GM06990 (cell line): Measurements from ENCODE around the gene ADGRA1.

Experiments
- DNase-seq: peaks from one replicate; pipeline ENCODE4 v3.0.0-alpha.2; 2011; ENCODE audit not compliant: insufficient read length; ENCODE audit errors: extremely low read depth
- H3K27me3 ChIP-seq: replicated peaks from 2 replicates; pipeline ENCODE4 v1.6.0; 2011; ENCODE audit warnings: low read length; ENCODE audit not compliant: control insufficient read depth, insufficient read depth
- H3K36me3 ChIP-seq: 2 replicates; pipeline ENCODE4 v1.5.1; 2011; ENCODE audit warnings: low read length; ENCODE audit not compliant: control insufficient read depth, insufficient read depth
- H3K4me3 ChIP-seq: replicated peaks from 2 replicates; pipeline ENCODE4 v1.5.1; 2011; ENCODE audit warnings: low read depth, mild to moderate bottlenecking, control low read depth, low read length
- TF ChIP-seq, protein P1 (sequence below): IDR thresholded peaks from 2 replicates; pipeline ENCODE4 v1.5.1; 2011; ENCODE audit warnings: low read length, control low read depth, mild to moderate bottlenecking, inconsistent platforms; ENCODE audit not compliant: insufficient read depth, poor library complexity, severe bottlenecking

The ADGRA1 gene

GRCh38 chr10:133139551-133140065, 51.9 kb downstream of the ADGRA1 start:
- DNase-seq = no peak
- no peaks in the 10 kb centered on the region for H3K36me3 ChIP-seq
- H3K27me3 ChIP-seq = no peaks in the 10 kb centered on the region
- H3K4me3 ChIP-seq = no peak overlapping the region
- TF ChIP-seq, protein P1, sequence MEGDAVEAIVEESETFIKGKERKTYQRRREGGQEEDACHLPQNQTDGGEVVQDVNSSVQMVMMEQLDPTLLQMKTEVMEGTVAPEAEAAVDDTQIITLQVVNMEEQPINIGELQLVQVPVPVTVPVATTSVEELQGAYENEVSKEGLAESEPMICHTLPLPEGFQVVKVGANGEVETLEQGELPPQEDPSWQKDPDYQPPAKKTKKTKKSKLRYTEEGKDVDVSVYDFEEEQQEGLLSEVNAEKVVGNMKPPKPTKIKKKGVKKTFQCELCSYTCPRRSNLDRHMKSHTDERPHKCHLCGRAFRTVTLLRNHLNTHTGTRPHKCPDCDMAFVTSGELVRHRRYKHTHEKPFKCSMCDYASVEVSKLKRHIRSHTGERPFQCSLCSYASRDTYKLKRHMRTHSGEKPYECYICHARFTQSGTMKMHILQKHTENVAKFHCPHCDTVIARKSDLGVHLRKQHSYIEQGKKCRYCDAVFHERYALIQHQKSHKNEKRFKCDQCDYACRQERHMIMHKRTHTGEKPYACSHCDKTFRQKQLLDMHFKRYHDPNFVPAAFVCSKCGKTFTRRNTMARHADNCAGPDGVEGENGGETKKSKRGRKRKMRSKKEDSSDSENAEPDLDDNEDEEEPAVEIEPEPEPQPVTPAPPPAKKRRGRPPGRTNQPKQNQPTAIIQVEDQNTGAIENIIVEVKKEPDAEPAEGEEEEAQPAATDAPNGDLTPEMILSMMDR = no peak

DNA sequence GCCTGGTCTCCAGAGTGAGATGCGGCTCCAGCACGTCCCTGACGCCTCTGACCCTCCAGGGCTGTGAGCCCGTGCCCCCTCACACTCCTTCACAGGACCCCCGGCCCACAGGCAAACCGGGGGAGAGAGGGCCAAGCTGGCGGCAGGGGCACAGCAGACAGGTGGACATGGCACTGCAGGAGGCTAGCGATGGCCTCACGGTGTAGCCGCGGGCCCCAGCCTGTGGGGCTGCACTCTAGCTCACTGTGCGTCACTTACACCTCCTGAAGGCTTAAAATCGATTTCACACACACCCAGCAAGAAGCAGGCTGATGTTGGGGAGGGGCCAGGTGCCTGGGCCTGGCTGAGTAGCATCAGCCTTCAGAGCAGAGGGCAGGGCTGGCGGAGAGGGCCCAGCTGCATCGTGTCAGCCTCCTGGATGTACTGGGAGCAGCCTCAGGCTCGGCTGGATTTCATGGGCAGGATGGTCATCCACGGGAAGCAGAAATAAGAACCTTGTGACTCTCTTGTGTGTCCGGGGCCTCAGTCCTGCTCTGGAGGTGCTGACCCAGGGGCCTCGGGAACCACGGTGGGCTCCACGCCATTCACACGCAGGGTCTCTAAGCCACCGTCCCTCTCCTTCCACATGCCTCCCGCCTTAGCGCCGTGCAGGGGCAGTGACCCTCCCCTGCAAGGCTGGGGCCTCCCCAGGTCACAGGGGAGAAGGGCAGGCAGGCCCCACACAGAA, 52.9 kb downstream of the ADGRA1 start:
- Histone ChIP-seq H3K27me3 (no peaks in the 10 kb centered on the region), H3K36me3 (no peaks in the 10 kb centered on the region), H3K4me3 (no peak overlapping the region)
- TF ChIP-seq, protein P1 = no peak
- no peak for DNase-seq

DNA sequence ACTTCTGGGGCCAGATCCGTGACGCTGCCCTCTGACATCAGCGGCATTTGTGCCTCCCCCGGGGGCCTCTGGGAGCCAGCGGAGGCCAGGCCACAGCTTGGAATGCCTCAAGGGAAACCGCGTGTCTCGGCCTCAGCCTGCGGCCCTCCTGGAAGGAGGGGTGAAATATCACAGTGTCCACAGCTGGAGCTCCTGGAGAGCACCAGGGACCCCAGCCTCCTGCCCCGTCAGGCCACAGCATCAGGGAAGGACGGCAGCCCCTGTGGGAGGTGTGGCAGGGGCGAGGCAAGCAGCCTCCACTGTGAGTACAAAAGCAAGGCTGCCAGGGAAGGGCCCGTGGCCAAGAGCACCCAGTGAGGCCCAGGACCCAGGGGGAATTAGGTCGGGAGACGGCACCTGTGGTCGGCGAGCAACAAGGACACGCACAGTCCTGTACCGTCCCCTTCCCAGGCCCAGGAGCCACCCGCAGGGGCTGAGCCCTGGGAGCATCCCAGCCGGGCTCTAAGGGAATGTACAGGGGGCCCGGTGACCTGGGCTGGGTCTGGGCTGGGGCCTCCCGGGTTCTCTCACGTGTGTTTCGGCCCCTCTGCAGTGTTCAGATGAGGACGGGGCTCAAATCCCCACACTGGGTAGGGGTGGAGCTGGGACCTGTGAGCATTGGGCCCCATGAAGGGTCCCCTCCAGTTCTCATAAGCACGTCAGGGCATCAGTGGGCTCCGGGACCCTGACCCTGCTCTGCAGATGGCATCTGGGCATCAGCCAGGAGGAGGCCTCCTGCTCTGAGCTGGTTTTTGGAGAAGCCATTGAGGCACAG, 53.6 kb downstream of the ADGRA1 start:
- TF ChIP-seq, protein P1 = no peak
- Histone ChIP-seq H3K27me3 (no peaks in the 10 kb centered on the region), H3K36me3 (no peaks in the 10 kb centered on the region), H3K4me3 (no peak overlapping the region)
- no peak for DNase-seq

- no peak for DNase-seq
- H3K27me3 ChIP-seq = no peaks in the 10 kb centered on the region
- H3K4me3 ChIP-seq = no peak overlapping the region
- no peaks in the 10 kb centered on the region for H3K36me3 ChIP-seq
- TF ChIP-seq, protein P1 = no peak
Observed at GRCh38 chr10:133141958-133142340, 54.2 kb downstream of the ADGRA1 start.

DNA sequence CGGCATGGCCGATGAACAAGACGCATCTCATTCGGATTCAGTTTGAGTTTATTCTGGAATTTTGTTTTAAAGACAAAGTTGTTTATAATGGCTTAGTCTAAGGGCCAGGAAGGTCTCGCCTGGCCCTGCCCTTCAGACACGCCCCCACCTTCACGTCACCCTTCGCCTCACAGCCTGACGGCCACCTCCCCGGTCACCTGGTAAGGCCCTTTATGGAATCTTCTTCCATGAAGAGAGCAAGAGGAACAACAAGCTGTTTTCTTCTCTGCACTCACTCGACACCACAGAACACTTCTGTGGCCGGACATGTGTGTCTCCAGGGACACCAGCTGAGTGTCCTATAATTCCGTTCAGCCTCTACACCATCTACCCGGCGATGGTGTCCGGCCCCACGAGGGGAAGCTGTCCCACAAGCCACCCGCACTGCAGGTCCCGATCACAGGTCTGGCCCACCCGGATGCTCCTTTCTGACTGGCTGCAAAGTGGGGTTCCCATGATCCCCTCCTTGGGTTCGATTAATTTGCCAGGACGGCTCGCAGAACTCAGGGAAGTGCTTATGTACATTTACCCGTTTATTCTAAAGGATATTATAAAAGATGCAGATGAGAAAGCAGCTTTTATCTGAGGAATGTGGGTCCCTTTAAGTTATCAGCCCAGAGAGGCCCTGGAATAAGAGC, 54.9 kb downstream of the ADGRA1 start:
- Histone ChIP-seq H3K36me3 (no peaks in the 10 kb centered on the region), H3K27me3 (no peaks in the 10 kb centered on the region), H3K4me3 (no peak overlapping the region)
- TF ChIP-seq, protein P1 = no peak
- no peak for DNase-seq
